Measurements from ENCODE around the gene STON1. TPM values are rescaled to one million over a fixed set of nuclear protein-coding genes. Genes with fewer than 3 reads are reported as not detected.
"Not testable (repeated sequence)": the region's sequence is repeated elsewhere in the genome, so short reads cannot be mapped to it uniquely, and the experiment has no call there.

The STON1 gene
- polyA plus RNA-seq, 2 of the 4 experiments (the other 2 are of a cell fraction) = 0.88 to 1.0 TPM

DNA sequence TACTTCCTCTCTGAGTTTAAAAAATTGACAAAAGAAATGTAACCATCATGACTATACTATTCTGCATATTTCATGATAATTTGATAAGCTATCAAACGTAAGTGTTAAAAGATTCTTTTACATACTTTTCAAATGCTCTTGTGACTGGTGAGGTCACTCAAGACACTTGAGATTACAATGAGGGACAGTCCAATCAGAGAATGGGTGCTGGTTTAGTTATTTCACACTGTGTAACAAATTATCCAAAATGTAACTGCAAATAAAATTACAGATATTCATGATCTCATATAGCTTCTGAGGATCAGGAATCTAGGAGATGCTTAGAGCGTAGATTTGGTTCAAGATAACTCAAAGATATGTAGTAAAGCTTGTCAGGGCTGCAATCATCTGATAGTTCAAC, 83.3 kb downstream of the STON1 start:
- ChIA-PET CTCF (interaction anchor here (0.7 to 0.9 kb wide), 3 partner anchors 13 to 552 kb away, joined by 3 read pairs; no protein-coding TSS in a partner anchor), POLR2A (no interaction called here)
- H3K4me1 ChIP-seq = no peaks in the 10 kb centered on the region
- TF ChIP-seq GATA3 (IDR thresholded peaks at IDR 0.05; ENCODE audit: borderline replicate concordance) = no peak
- TF ChIP-seq RAD21 (conservative IDR thresholded peaks at IDR 0.05 in 1 of 2, IDR thresholded peaks at IDR 0.05 in 1 of 2) = no peak
- TF ChIP-seq CBX2 (IDR thresholded peaks at IDR 0.05; ENCODE audit: borderline replicate concordance, low read depth) = no peak
- TF ChIP-seq, protein P1, sequence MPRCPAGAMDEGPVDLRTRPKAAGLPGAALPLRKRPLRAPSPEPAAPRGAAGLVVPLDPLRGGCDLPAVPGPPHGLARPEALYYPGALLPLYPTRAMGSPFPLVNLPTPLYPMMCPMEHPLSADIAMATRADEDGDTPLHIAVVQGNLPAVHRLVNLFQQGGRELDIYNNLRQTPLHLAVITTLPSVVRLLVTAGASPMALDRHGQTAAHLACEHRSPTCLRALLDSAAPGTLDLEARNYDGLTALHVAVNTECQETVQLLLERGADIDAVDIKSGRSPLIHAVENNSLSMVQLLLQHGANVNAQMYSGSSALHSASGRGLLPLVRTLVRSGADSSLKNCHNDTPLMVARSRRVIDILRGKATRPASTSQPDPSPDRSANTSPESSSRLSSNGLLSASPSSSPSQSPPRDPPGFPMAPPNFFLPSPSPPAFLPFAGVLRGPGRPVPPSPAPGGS (IDR thresholded peaks at IDR 0.05) = no peak
- ATAC-seq (no peak), DNase-seq (ENCODE audit: low read depth in 1 of 2, low spot score in 1 of 2) (no peak), FAIRE-seq (no peak)
- no peak overlapping the region for H3K27ac ChIP-seq
- no peak overlapping the region for H3K4me2 ChIP-seq
- 5% methylated on average over 2 of the region's 2 CpGs for WGBS (ENCODE audit: missing lambda C conversion rate)
- no peak overlapping the region for H3K4me3 ChIP-seq
- H3K9me3 ChIP-seq = no peaks in the 10 kb centered on the region

DNA sequence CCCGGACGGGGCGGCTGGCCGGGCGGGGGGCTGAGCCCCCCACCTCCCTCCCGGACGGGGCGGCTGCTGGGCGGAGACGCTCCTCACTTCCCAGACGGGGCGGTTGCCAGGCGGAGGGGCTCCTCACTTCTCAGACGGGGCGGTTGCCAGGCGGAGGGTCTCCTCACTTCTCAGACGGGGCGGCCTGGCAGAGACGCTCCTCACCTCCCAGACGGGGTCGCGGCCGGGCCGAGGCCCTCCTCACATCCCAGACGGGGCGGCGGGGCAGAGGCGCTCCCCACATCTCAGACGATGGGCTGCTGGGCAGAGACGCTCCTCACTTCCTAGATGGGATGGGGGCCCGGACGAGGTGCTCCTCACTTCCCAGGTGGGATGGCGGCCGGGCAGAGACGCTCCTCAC, 84.6 kb downstream of the STON1 start:
- ATAC-seq; H3K4me3 ChIP-seq; H3K4me1 ChIP-seq; CTCF ChIA-PET; POLR2A ChIA-PET; H3K27ac ChIP-seq; H3K4me2 ChIP-seq; DNase-seq (ENCODE audit: low read depth in 1 of 2, low spot score in 1 of 2); H3K9me3 ChIP-seq; FAIRE-seq: not testable (repeated sequence)
- WGBS (ENCODE audit: missing lambda C conversion rate) = 94% methylated on average over 10 of the region's 35 CpGs

DNA sequence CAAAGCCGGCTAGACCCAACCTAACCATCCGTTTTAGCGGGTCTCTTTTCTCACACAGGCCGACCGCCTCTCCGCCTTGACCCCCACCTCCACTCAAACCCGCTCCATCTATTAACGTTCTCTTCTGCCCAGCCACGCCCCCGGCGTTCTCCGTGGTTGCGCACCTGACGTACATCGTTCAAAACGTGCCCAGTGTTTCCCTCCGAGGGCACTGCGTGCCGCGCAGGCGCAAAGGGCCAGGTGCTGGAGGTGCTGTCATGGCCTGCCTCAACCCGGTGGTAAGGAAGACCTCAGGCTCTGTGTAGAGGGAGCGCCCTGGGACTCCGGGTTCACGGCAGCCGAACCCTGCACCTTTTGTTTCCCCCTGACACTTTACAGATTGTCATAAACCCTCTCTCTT, 87.7 kb downstream of the STON1 start, which contains the start of gene GTF2A1L:
Gene GTF2A1L, plus strand, starts transcription at position 239 of the 400 bp plus-strand sequence. Its CDS starts 19 bp downstream, at position 258.
- Histone ChIP-seq H3K4me1 (no peaks in the 10 kb centered on the region), H3K4me3 (no peak within 1 kb of the TSS), H3K27ac (no peak within 1 kb of the TSS), H3K9me3 (no peaks in the 10 kb centered on the region), H3K4me2 (no peak within 1 kb of the TSS)
- CTCF ChIA-PET = interaction anchor here (1.0 kb wide), 2 partner anchors 245 to 328 kb away, joined by 3 read pairs; no protein-coding TSS in a partner anchor
- DNase-seq (ENCODE audit: low read depth in 1 of 2, low spot score in 1 of 2) (no peak), ATAC-seq (peak in 1 of 2 experiments; percentile 36; a peak in 1 of 6 replicates), FAIRE-seq (no peak)
- POLR2A ChIA-PET = no interaction called here
- WGBS (ENCODE audit: missing lambda C conversion rate) = 54% methylated on average over 26 of the region's 26 CpGs
- TF ChIP-seq RNF2 (IDR thresholded peaks at IDR 0.05; ENCODE audit: borderline replicate concordance, low read depth) (no peak), PHF8 (IDR thresholded peaks at IDR 0.05; ENCODE audit: borderline replicate concordance, low read depth) (no peak), CBX2 (IDR thresholded peaks at IDR 0.05; ENCODE audit: borderline replicate concordance, low read depth) (no peak), SREBF2 (IDR thresholded peaks at IDR 0.05) (no peak), ZSCAN20 (CRISPR knock-in tag; IDR thresholded peaks at IDR 0.05) (no peak)
- TF ChIP-seq, protein P2, sequence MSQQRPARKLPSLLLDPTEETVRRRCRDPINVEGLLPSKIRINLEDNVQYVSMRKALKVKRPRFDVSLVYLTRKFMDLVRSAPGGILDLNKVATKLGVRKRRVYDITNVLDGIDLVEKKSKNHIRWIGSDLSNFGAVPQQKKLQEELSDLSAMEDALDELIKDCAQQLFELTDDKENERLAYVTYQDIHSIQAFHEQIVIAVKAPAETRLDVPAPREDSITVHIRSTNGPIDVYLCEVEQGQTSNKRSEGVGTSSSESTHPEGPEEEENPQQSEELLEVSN (IDR thresholded peaks at IDR 0.05; ENCODE audit: borderline replicate concordance, low read depth) = no peak
- TF ChIP-seq, protein P3, sequence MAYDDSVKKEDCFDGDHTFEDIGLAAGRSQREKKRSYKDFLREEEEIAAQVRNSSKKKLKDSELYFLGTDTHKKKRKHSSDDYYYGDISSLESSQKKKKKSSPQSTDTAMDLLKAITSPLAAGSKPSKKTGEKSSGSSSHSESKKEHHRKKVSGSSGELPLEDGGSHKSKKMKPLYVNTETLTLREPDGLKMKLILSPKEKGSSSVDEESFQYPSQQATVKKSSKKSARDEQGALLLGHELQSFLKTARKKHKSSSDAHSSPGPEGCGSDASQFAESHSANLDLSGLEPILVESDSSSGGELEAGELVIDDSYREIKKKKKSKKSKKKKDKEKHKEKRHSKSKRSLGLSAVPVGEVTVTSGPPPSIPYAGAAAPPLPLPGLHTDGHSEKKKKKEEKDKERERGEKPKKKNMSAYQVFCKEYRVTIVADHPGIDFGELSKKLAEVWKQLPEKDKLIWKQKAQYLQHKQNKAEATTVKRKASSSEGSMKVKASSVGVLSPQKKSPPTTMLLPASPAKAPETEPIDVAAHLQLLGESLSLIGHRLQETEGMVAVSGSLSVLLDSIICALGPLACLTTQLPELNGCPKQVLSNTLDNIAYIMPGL (CRISPR knock-in tag; IDR thresholded peaks at IDR 0.05; ENCODE audit: borderline replicate concordance) = no peak

DNA sequence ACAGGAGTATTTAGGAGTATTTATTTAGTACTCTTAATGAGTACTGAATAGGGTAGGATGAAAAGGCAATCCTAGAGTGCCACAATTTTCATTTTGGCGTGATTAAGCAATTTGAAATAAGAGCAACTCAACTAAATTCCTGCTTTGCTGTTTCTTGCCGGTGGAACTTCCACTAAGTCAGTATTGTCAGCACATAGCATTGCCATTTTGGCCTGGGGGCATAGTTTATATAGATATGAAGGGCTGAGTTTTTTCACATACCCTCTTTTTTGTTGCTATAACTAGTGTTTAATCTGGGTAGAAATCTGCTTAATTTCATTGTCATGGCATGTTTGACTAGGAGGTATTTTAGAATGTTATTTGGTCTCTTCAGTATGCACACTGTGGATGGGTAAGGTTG, 89.6 kb downstream of the STON1 start:
- Histone ChIP-seq H3K4me3 (no peak overlapping the region), H3K4me1 (no peaks in the 10 kb centered on the region), H3K9me3 (no peaks in the 10 kb centered on the region), H3K27ac (no peak overlapping the region), H3K4me2 (no peak overlapping the region)
- TF ChIP-seq JUN (IDR thresholded peaks at IDR 0.05) (no peak), PHF8 (IDR thresholded peaks at IDR 0.05; ENCODE audit: borderline replicate concordance, low read depth) (no peak), EHMT2 (IDR thresholded peaks at IDR 0.05; ENCODE audit: low read depth) (no peak), NR3C1 (IDR thresholded peaks at IDR 0.05) (no peak), CHD4 (IDR thresholded peaks at IDR 0.05; ENCODE audit: borderline replicate concordance) (no peak), MAZ (IDR thresholded peaks at IDR 0.05; ENCODE audit: borderline replicate concordance, low read depth, low read length) (no peak), HOXB13 (CRISPR knock-in tag; IDR thresholded peaks at IDR 0.05; ENCODE audit: low read depth) (no peak), HOXA7 (CRISPR knock-in tag; IDR thresholded peaks at IDR 0.05) (no peak), MYC (IDR thresholded peaks at IDR 0.05; ENCODE audit: borderline replicate concordance, low read length) (no peak), SMC3 (IDR thresholded peaks at IDR 0.05) (no peak), SREBF2 (IDR thresholded peaks at IDR 0.05) (no peak)
- TF ChIP-seq, protein P4, sequence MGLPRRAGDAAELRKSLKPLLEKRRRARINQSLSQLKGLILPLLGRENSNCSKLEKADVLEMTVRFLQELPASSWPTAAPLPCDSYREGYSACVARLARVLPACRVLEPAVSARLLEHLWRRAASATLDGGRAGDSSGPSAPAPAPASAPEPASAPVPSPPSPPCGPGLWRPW (IDR thresholded peaks at IDR 0.05) = no peak
- TF ChIP-seq, protein P5, sequence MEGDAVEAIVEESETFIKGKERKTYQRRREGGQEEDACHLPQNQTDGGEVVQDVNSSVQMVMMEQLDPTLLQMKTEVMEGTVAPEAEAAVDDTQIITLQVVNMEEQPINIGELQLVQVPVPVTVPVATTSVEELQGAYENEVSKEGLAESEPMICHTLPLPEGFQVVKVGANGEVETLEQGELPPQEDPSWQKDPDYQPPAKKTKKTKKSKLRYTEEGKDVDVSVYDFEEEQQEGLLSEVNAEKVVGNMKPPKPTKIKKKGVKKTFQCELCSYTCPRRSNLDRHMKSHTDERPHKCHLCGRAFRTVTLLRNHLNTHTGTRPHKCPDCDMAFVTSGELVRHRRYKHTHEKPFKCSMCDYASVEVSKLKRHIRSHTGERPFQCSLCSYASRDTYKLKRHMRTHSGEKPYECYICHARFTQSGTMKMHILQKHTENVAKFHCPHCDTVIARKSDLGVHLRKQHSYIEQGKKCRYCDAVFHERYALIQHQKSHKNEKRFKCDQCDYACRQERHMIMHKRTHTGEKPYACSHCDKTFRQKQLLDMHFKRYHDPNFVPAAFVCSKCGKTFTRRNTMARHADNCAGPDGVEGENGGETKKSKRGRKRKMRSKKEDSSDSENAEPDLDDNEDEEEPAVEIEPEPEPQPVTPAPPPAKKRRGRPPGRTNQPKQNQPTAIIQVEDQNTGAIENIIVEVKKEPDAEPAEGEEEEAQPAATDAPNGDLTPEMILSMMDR (IDR thresholded peaks at IDR 0.05) = no peak
- ATAC-seq (no peak), FAIRE-seq (no peak), DNase-seq (ENCODE audit: low read depth in 1 of 2, low spot score in 1 of 2) (no peak)
- POLR2A ChIA-PET = interaction anchor here (0.6 kb wide), 1 partner anchor 121 kb away, joined by 3 read pairs; no protein-coding TSS in a partner anchor
- CTCF ChIA-PET = no interaction called here
- WGBS (ENCODE audit: missing lambda C conversion rate) = 24% methylated on average over 2 of the region's 2 CpGs
